Spleen (tissue), 7 donors: ENCODE measurements around the gene SH3GLB1.

Experiments used
- CTCF ChIP-seq, 11 experiments: fragments of 200-600 bp in 7 of 11; fragments of 450-650 bp in 4 of 11; sonication (generic) in 4 of 11; IDR thresholded peaks in 8 of 11; conservative IDR thresholded peaks in 3 of 11; 1 replicate in 7 of 11; 2 replicates in 4 of 11; pipeline versions ENCODE4 v1.4.0 to v1.8.0; 2016 to 2021; ENCODE audit warnings: antibody characterized with exemption in 11 of 11, inconsistent platforms in 4 of 11, mild to moderate bottlenecking in 1 of 11
- POLR2A ChIP-seq, 3 donors: fragments of 450-650 bp; IDR thresholded peaks; one replicate each; pipeline ENCODE4 v1.5.1; 2017; ENCODE audit warnings: antibody characterized with exemption in 3 of 3, mild to moderate bottlenecking in 1 of 3
- POLR2AphosphoS5 ChIP-seq, 3 donors: sonication (generic); formaldehyde crosslinking; IDR thresholded peaks; one replicate each; pipeline ENCODE4 v1.5.1; 2017; ENCODE audit warnings: antibody characterized with exemption in 3 of 3
- donor health status: DM: no; HTN: no; CAD: no; lungs with moderate emphysema.
- donor health status: DM: no; HTN: no; CAD: no.
- donor health status: DM: no; HTN: no; CAD: no.

DNA sequence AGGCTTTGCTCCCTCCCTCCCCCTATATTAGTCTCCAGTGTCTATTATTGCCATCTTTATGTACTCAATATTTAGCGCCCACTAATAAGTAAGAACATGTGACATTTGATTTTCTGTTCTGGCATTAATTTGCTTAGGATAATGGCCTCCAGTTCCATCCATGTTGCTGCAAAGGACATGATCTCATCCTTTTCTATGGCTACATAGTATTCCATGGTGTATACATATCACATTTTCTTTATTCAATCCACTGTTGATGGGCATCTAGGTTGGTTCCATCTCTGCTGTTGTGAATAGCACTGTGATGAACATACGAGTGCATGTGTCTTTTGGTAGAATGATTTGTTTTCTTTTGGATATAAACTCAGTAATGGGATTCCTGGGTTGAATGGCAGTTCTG is 61.3 kb downstream of the SH3GLB1 start:
- TF ChIP-seq CTCF (IDR thresholded peaks at IDR 0.05 in 8 of 11, conservative IDR thresholded peaks at IDR 0.05 in 3 of 11) (no peak), POLR2AphosphoS5 (IDR thresholded peaks at IDR 0.05) (no peak), POLR2A (IDR thresholded peaks at IDR 0.05) (no peak)
